NOMO-1 (cell line): Measurements from ENCODE around the gene PGP.

Experiments
- DNase-seq, 2 experiments: peaks; one replicate each; lab custom pipeline; 2025; ENCODE audit not compliant: unreplicated experiment in 2 of 2; lab: John Stamatoyannopoulos, UW

Gene PGP

DNA sequence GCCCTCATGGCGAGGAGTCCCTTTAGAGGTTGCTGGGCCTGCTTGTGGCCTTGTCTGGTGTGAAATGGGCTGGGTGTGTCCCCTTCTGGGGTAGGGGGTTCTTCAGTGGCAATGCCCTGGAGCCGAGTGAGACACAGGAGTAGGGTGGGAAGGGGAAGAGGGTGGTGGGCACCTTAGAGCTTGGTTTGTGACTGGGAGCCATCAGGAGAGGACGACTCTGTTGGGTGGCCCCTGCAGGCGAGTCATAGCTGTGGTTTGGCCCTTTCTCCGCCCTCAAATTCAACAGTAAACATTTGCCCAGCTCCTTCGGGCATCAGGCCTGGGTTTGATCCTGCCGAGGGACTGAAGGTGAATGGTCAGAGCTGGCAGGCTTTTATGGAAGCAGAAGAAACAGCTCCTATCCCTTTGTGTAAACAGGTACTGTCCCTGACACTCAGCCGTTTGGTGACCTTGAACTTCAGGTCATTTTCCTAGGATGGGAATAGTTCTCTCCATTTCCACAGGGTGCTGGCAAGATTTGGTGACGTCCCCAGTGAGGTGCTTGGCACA is 11.7 kb upstream of the PGP start:
- no peak for DNase-seq

- peak; percentile 27 to 64 for DNase-seq
Measured at GRCh38 chr16:2223942-2224486, 9.4 kb upstream of the PGP start.

GRCh38 chr16:2223221-2223941 is 8.7 kb upstream of the PGP start, which contains the start of gene E4F1:
Gene E4F1 (plus strand): TSS chr16:2223591. CDS start chr16:2223614, 23 bp downstream.
- peak; percentile 99 to 100 for DNase-seq

GRCh38 chr16:2216330-2216729 is 1.7 kb upstream of the PGP start:
- DNase-seq: no peak

- peak in 1 of 2 experiments; percentile 5 for DNase-seq
Measured at GRCh38 chr16:2213817-2214718, 572 bp downstream of the PGP start.

- DNase-seq: peak; percentile 33 to 50
Measured at GRCh38 chr16:2212362-2213324, 2.0 kb downstream of the PGP start.

GRCh38 chr16:2211923-2212347 is 2.7 kb downstream of the PGP start:
- no peak for DNase-seq

- DNase-seq: no peak
Measured at GRCh38 chr16:2210386-2211365, 4.0 kb downstream of the PGP start, which contains the start of gene BRICD5. Gene BRICD5 (minus strand): TSS chr16:2210863. CDS start chr16:2210833, 30 bp downstream.

- no peak for DNase-seq
Measured at GRCh38 chr16:2210009-2210332, 4.7 kb downstream of the PGP start.

- no peak for DNase-seq
Measured at GRCh38 chr16:2209258-2210008, 5.2 kb downstream of the PGP start.

DNA sequence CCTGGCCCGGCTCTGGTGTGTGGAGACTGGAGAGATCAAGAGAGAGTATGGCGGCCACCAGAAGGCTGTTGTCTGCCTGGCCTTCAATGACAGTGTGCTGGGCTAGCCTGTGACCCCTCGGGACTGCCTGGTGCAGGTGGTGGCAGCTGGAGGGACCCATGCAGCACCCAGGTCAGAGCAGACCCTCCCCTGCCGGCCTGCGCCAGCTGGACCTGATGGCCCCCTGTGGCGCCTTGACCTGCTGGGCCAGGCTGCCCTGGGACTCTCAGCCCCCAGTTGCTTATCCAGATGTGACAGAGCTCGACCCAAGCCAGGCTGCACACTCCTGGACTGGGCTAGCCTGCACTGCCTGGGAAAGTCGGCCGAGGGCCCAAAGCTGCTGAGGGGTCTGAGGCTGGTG is 5.9 kb downstream of the PGP start:
- DNase-seq: no peak

DNA sequence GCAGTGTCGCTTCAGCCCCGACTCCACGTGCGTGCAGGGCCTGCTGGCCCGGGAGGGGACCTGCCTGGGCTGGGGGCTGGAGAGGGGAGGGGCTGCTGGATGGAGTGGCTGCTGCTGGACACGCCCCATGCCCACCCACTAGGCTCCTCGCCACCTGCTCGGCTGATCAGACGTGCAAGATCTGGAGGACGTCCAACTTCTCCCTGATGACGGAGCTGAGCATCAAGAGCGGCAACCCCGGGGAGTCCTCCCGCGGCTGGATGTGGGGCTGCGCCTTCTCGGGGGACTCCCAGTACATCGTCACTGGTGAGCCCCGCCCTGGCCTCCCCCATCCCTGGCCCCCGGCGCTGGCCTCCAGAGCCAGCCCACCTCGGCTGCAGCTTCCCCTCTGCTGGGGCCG is 6.3 kb downstream of the PGP start:
- no peak for DNase-seq

- no peak for DNase-seq
Measured at GRCh38 chr16:2207872-2208271, 6.8 kb downstream of the PGP start.

DNA sequence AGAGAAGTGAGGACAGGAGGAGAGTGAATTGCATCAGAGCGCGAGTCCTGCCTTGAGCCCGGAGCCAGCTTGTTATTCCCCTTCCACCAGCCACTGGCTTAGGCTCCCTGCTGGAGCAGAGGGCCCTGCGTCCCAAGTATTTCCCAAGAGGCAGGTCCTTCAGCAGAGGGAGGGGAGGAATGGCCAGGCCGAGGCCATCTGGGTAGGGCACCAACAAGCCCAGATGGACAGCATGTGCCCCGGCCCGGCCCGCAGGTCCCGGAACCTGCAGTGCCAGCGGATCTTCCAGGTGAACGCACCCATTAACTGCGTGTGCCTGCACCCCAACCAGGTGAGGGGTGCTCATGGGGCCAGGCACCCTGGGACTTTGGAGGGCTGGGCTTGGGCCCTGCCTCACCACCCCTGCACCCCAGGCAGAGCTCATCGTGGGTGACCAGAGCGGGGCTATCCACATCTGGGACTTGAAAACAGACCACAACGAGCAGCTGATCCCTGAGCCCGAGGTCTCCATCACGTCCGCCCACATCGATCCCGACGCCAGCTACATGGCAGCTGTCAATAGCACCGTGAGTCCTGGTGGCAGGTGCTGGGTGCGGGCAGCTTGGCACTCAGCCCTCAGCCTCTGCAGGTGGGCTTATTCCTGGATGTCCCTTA is 7.7 kb downstream of the PGP start:
- DNase-seq: no peak

DNA sequence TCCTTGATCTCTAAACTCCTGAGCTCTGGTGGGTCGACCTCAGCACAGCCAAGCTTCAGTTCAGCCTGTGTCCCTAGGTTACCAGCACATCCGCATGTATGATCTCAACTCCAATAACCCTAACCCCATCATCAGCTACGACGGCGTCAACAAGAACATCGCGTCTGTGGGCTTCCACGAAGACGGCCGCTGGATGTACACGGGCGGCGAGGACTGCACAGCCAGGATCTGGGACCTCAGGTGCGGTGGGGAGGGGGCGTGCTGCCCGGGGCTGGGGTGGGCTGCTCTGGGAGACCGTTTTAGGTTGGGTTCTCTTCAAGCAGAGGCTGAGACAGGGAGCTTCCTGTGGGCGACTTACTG is 8.2 kb downstream of the PGP start:
- DNase-seq: no peak

GRCh38 chr16:2205967-2206313 is 8.7 kb downstream of the PGP start:
- DNase-seq: no peak

- DNase-seq: peak; percentile 74 to 82
Measured at GRCh38 chr16:2205104-2205966, 9.3 kb downstream of the PGP start, which contains the start of gene MLST8. Gene MLST8 (plus strand): TSS chr16:2205454. CDS start chr16:2206086, 632 bp downstream.
